ENCODE data around the gene CYP2E1. TPM values are rescaled to one million over a fixed set of nuclear protein-coding genes. Genes with fewer than 3 reads are reported as not detected.
A peak's percentile ranks its signal among the peaks of the same experiment; 100 is the strongest.

CYP2E1 gene
- polyA plus RNA-seq, 4 donors, result 0.48 to 0.75 TPM; not detected in 2

DNA sequence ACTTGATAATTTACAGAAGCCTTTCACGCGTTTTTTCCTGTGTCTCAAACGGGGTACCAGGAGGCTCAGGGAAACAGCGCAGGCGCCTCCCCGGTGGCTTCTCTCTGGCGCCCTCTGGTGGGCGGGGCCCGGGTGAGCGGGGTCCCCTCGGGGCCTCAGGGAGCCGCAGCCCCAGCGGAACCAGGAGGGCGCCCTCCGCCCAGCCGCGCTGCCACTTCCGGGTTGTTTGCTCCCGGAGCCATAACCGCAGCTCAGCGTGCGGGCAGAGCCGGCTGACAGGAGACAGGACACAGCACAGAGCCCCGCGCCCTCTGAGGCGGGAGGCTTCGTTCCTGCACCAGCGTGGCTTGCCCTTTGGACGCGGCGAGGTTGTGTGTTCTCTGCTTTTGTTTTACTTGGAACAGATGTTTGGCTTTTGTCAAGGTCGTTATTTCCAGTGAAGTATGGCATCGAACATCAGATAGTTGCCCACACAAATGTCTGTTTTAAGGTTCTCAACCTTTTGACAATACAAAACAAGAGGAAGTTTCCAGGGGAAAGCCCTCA, 6.9 kb upstream of the CYP2E1 start:
- Histone ChIP-seq H3K4me3 (ENCODE audit: low read depth in 1 of 3, low read length in 3 of 3) (peak overlapping the region in 2 of 3 donors; percentile 22 to 25), H3K27me3 (ENCODE audit: control insufficient read depth in 3 of 3, insufficient read depth in 3 of 3, low read length in 3 of 3) (peaks cover 0 to 2% (median 0%) of the 10 kb centered on the region in 3 donors), H3K27ac (ENCODE audit: low read depth in 1 of 3, low read length in 2 of 3) (peak overlapping the region in 1 of 3 donors; percentile 33), H3K36me3 (ENCODE audit: control insufficient read depth in 3 of 3, insufficient read depth in 2 of 3, low read depth in 1 of 3, low read length in 3 of 3) (no peaks in the 10 kb centered on the region), H3K9me3 (ENCODE audit: control insufficient read depth in 2 of 2, insufficient read depth in 1 of 2, low read depth in 1 of 2, low read length in 1 of 2) (peaks cover 0 to 12% of the 10 kb centered on the region in 2 donors), H3K4me1 (ENCODE audit: control insufficient read depth in 3 of 3, insufficient read depth in 2 of 3, low read depth in 1 of 3, low read length in 2 of 3) (peaks cover 0 to 2% (median 0%) of the 10 kb centered on the region in 3 donors)
- FAIRE-seq (no peak), DNase-seq (peak; percentile 79 to 83)
- 1 to 3% (median 1%) methylated on average over 30 to 33 of the region's 33 CpGs for WGBS, 3 donors

DNA sequence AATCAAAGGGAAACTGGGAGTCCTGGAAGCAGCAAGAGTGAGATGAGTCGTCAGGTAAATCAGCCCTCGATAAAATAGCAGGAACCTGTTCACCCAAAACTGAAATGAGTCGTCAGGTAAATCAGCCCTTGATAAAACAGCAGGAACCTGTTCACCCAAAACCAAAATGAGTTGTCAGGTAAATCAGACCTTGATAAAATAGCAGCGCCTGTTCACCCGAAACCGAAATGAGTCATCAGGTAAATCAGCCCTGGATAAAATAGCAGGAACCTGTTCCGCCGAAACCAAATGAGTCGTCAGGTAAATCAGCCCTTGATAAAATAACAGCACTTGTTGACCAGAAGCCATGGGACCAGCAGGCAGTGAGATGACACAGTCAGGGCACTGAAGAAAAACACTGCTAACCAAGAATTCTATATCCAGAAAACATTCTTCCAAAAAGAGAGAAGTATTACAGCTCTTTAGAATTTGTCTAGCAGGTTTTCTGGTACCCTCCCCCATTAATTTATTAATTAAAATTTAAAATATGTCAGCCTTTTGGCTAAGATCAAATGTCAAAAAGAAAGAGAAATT, 3.4 kb upstream of the CYP2E1 start:
- Histone ChIP-seq H3K27me3 (ENCODE audit: control insufficient read depth in 3 of 3, insufficient read depth in 3 of 3, low read length in 3 of 3) (peaks cover 9 to 12% (median 11%) of the 10 kb centered on the region in 3 donors), H3K9me3 (ENCODE audit: control insufficient read depth in 2 of 2, insufficient read depth in 1 of 2, low read depth in 1 of 2, low read length in 1 of 2) (peaks cover 0 to 7% of the 10 kb centered on the region in 2 donors), H3K27ac (ENCODE audit: low read depth in 1 of 3, low read length in 2 of 3) (no peak overlapping the region), H3K4me3 (ENCODE audit: low read depth in 1 of 3, low read length in 3 of 3) (no peak overlapping the region), H3K36me3 (ENCODE audit: control insufficient read depth in 3 of 3, insufficient read depth in 2 of 3, low read depth in 1 of 3, low read length in 3 of 3) (no peaks in the 10 kb centered on the region), H3K4me1 (ENCODE audit: control insufficient read depth in 3 of 3, insufficient read depth in 2 of 3, low read depth in 1 of 3, low read length in 2 of 3) (peaks cover 0 to 2% (median 0%) of the 10 kb centered on the region in 3 donors)
- WGBS, 3 donors, result 85 to 91% (median 88%) methylated on average over 9 of the region's 9 CpGs
- DNase-seq (no peak), FAIRE-seq (no peak)

DNA sequence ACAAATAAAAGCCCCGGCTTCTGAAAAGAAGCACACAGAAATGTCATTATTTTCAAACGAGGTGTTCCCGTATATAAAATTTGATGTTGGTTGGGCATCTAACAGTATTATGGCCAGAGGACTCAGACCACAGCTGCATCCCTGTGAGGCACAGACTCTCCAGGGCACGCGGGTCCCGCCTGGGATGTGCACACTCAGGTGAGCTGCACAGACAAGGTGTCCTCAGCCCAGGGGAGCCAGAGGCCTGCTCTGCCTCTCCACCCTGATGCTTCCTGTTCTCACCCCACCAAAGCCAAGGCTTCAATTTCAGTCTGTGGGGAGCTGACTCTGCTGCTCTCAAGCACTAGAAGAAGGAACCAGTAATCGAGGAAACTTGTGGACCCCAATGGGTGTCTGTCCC, 1.7 kb upstream of the CYP2E1 start:
- DNase-seq, result no peak
- FAIRE-seq, result no peak
- WGBS, 3 donors, result 87 to 92% (median 91%) methylated on average over 7 of the region's 7 CpGs
- peaks cover 11 to 16% (median 12%) of the 10 kb centered on the region in 3 donors for H3K27me3 ChIP-seq (ENCODE audit: control insufficient read depth in 3 of 3, insufficient read depth in 3 of 3, low read length in 3 of 3)
- peaks cover 0 to 5% of the 10 kb centered on the region in 2 donors for H3K9me3 ChIP-seq (ENCODE audit: control insufficient read depth in 2 of 2, insufficient read depth in 1 of 2, low read depth in 1 of 2, low read length in 1 of 2)
- H3K27ac ChIP-seq (ENCODE audit: low read depth in 1 of 3, low read length in 2 of 3), result no peak overlapping the region
- H3K4me3 ChIP-seq (ENCODE audit: low read depth in 1 of 3, low read length in 3 of 3), result no peak overlapping the region
- H3K4me1 ChIP-seq (ENCODE audit: control insufficient read depth in 3 of 3, insufficient read depth in 2 of 3, low read depth in 1 of 3, low read length in 2 of 3), result no peaks in the 10 kb centered on the region
- no peaks in the 10 kb centered on the region for H3K36me3 ChIP-seq (ENCODE audit: control insufficient read depth in 3 of 3, insufficient read depth in 2 of 3, low read depth in 1 of 3, low read length in 3 of 3)

DNA sequence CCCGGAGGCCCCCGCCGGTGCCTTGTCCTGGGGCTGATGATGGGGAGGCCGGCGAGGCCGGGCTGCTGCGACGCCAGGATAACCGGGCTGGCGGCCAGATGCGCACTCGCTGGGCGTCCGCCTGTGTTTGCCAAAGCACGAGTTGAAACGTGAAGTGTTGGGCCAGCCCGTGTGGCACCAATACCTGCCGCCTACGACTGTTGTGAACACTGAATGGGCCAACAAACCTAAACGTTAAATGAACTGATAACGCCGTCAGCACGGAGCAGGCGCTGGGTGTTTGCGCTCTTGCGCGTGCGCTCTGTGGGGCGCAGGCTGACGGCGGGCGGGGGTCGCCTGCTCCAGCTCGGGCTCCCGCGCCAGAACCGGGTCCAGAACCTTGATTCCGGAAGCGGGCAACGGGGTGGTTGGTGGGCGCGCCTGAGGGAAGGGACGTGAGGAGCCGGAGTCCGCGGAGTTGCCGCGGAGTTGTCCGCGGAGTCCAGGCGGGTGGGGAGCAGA, 658 bp downstream of the CYP2E1 start:
- H3K4me3 ChIP-seq (ENCODE audit: low read depth in 1 of 3, low read length in 3 of 3), result no peak overlapping the region
- WGBS, 3 donors, result 12 to 26% (median 22%) methylated on average over 50 to 51 of the region's 51 CpGs
- no peak for FAIRE-seq

DNA sequence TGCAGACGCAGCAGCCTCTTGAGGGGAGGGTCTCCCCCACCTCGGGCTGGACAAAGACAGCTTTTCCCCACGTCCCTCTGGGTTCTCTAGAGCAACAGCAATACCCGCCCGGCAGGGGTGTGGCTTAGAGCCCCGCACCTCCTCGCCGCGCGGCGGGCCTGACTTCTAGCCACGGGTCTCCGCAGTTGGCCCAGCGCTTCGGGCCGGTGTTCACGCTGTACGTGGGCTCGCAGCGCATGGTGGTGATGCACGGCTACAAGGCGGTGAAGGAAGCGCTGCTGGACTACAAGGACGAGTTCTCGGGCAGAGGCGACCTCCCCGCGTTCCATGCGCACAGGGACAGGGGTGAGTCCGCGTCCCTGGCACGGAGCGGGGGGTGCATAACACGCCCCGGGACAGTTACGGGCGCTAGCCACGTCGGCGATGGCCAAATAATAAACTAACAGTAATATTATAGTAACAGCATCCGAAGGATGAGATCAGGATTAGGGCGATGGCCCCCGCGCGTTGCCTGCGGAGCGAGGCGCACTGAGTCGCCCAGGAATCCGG, 1.2 kb downstream of the CYP2E1 start:
- 7 to 17% (median 10%) methylated on average over 49 to 50 of the region's 50 CpGs for WGBS, 3 donors
- no peak overlapping the region for H3K27ac ChIP-seq (ENCODE audit: low read depth in 1 of 3, low read length in 2 of 3)
- peaks cover 0 to 5% of the 10 kb centered on the region in 2 donors for H3K9me3 ChIP-seq (ENCODE audit: control insufficient read depth in 2 of 2, insufficient read depth in 1 of 2, low read depth in 1 of 2, low read length in 1 of 2)
- H3K4me1 ChIP-seq (ENCODE audit: control insufficient read depth in 3 of 3, insufficient read depth in 2 of 3, low read depth in 1 of 3, low read length in 2 of 3), result no peaks in the 10 kb centered on the region
- H3K36me3 ChIP-seq (ENCODE audit: control insufficient read depth in 3 of 3, insufficient read depth in 2 of 3, low read depth in 1 of 3, low read length in 3 of 3), result no peaks in the 10 kb centered on the region
- H3K4me3 ChIP-seq (ENCODE audit: low read depth in 1 of 3, low read length in 3 of 3), result no peak overlapping the region
- FAIRE-seq (no peak), DNase-seq (peak in 1 of 2 donors; percentile 2)
- H3K27me3 ChIP-seq (ENCODE audit: control insufficient read depth in 3 of 3, insufficient read depth in 3 of 3, low read length in 3 of 3), result peaks cover 11 to 16% (median 12%) of the 10 kb centered on the region in 3 donors

More for the DNA sequence above, 658 bp downstream of the CYP2E1 start:
- Histone ChIP-seq H3K27me3 (ENCODE audit: control insufficient read depth in 3 of 3, insufficient read depth in 3 of 3, low read length in 3 of 3) (peaks cover 11 to 16% (median 12%) of the 10 kb centered on the region in 3 donors), H3K9me3 (ENCODE audit: control insufficient read depth in 2 of 2, insufficient read depth in 1 of 2, low read depth in 1 of 2, low read length in 1 of 2) (peaks cover 0 to 5% of the 10 kb centered on the region in 2 donors), H3K4me1 (ENCODE audit: control insufficient read depth in 3 of 3, insufficient read depth in 2 of 3, low read depth in 1 of 3, low read length in 2 of 3) (no peaks in the 10 kb centered on the region), H3K27ac (ENCODE audit: low read depth in 1 of 3, low read length in 2 of 3) (no peak overlapping the region), H3K36me3 (ENCODE audit: control insufficient read depth in 3 of 3, insufficient read depth in 2 of 3, low read depth in 1 of 3, low read length in 3 of 3) (no peaks in the 10 kb centered on the region)
- no peak for DNase-seq

DNA sequence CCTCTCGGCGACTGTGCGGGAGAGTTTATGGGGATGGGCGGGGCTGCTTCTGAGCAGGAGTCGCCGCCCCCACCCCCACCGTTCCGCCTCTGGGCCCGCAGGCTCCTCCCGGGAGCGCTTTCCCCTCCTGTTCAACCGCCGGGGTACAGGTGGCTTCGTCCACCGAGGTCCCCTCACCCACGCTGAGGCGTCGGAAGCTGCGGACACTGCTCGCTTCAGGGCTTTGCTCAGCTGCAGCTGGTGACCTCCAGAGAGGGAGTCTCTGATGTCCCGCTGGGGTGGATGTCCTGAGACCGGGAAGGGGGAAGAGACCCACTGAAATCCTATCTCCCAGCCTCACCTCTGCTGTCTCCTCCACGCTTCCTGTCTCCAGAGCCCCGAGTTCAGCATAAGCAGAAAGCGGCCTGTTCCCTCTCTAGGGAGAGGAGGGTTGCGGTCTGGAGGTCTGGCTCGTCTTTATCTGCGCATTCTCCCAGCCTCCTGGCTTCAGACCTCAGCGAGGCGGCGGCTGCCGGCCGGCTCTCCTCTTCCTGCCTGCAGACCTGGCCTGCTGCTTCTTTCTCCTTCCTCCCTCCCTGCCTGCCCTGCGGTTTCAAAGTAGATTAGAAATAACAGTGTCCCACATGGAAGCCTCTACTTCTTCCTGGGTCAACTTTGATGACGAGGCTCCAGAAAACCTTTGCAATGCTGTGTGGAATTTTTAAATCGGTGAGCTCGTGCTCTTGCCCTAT, 1.8 kb downstream of the CYP2E1 start:
- Histone ChIP-seq H3K4me3 (ENCODE audit: low read depth in 1 of 3, low read length in 3 of 3) (no peak overlapping the region), H3K27ac (ENCODE audit: low read depth in 1 of 3, low read length in 2 of 3) (no peak overlapping the region), H3K36me3 (ENCODE audit: control insufficient read depth in 3 of 3, insufficient read depth in 2 of 3, low read depth in 1 of 3, low read length in 3 of 3) (no peaks in the 10 kb centered on the region), H3K9me3 (ENCODE audit: control insufficient read depth in 2 of 2, insufficient read depth in 1 of 2, low read depth in 1 of 2, low read length in 1 of 2) (no peaks in the 10 kb centered on the region), H3K4me1 (ENCODE audit: control insufficient read depth in 3 of 3, insufficient read depth in 2 of 3, low read depth in 1 of 3, low read length in 2 of 3) (no peaks in the 10 kb centered on the region), H3K27me3 (ENCODE audit: control insufficient read depth in 3 of 3, insufficient read depth in 3 of 3, low read length in 3 of 3) (peaks cover 9 to 16% (median 12%) of the 10 kb centered on the region in 3 donors)
- FAIRE-seq (no peak), DNase-seq (peak in 1 of 2 donors; percentile 2)
- 9 to 13% (median 12%) methylated on average over 31 to 37 of the region's 37 CpGs for WGBS, 3 donors

DNA sequence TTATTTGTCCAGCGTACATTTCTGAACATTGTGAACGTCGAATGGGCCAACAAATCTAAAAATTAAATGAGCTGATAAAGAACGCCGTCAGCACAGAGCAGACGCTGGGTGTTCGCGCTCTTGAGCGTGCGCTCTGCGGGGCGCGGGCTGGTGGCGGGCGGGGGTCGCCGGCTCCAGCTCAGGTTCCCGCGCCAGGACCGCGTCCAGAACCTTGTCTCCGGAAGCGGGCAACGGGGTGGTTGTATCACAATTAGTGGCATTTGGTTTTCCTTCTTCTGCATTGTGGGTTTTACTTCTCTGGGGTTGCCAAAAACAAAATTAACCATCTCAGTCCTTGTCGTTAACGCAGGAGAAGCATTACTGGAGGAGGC, 2.4 kb downstream of the CYP2E1 start:
- Histone ChIP-seq H3K27ac (ENCODE audit: low read depth in 1 of 3, low read length in 2 of 3) (no peak overlapping the region), H3K27me3 (ENCODE audit: control insufficient read depth in 3 of 3, insufficient read depth in 3 of 3, low read length in 3 of 3) (peaks cover 9 to 16% (median 12%) of the 10 kb centered on the region in 3 donors), H3K9me3 (ENCODE audit: control insufficient read depth in 2 of 2, insufficient read depth in 1 of 2, low read depth in 1 of 2, low read length in 1 of 2) (no peaks in the 10 kb centered on the region), H3K4me3 (ENCODE audit: low read depth in 1 of 3, low read length in 3 of 3) (no peak overlapping the region), H3K4me1 (ENCODE audit: control insufficient read depth in 3 of 3, insufficient read depth in 2 of 3, low read depth in 1 of 3, low read length in 2 of 3) (no peaks in the 10 kb centered on the region), H3K36me3 (ENCODE audit: control insufficient read depth in 3 of 3, insufficient read depth in 2 of 3, low read depth in 1 of 3, low read length in 3 of 3) (no peaks in the 10 kb centered on the region)
- WGBS, 3 donors, result 17 to 34% (median 29%) methylated on average over 26 of the region's 26 CpGs
- FAIRE-seq (no peak), DNase-seq (no peak)

DNA sequence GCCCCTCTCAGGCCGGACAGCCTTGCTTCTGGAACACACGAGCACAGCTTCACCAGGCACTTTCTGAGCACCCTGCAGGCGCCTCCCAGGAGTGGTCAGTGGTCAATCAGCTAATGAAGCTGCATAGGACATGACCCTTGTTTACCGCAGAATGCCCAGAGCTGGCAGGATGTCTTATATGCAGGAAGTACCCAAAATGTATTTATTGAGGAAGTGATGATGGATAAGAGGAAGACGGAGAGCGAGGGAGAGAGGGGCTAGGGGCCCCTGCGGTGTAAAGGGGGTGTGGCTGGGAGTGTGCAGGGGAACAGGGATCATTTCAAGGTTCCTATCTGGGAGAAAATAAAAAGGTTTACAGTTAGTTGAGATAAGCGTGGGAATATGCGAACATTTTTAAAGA, 3.3 kb downstream of the CYP2E1 start:
- H3K36me3 ChIP-seq (ENCODE audit: control insufficient read depth in 3 of 3, insufficient read depth in 2 of 3, low read depth in 1 of 3, low read length in 3 of 3), result no peaks in the 10 kb centered on the region
- H3K9me3 ChIP-seq (ENCODE audit: control insufficient read depth in 2 of 2, insufficient read depth in 1 of 2, low read depth in 1 of 2, low read length in 1 of 2), result no peaks in the 10 kb centered on the region
- no peaks in the 10 kb centered on the region for H3K4me1 ChIP-seq (ENCODE audit: control insufficient read depth in 3 of 3, insufficient read depth in 2 of 3, low read depth in 1 of 3, low read length in 2 of 3)
- FAIRE-seq (no peak), DNase-seq (no peak)
- no peak overlapping the region for H3K27ac ChIP-seq (ENCODE audit: low read depth in 1 of 3, low read length in 2 of 3)
- H3K27me3 ChIP-seq (ENCODE audit: control insufficient read depth in 3 of 3, insufficient read depth in 3 of 3, low read length in 3 of 3), result peaks cover 9 to 16% (median 12%) of the 10 kb centered on the region in 3 donors
- WGBS, 3 donors, result 39 to 51% (median 41%) methylated on average over 9 of the region's 9 CpGs
- H3K4me3 ChIP-seq (ENCODE audit: low read depth in 1 of 3, low read length in 3 of 3), result no peak overlapping the region
